Lower leg skin (tissue), 3 donors: ENCODE data around the gene DTX4.

Experiments used
- CTCF ChIP-seq, 3 donors: fragments of 450-650 bp; IDR thresholded peaks; one replicate each; pipeline ENCODE4 v1.5.1; 2016; ENCODE audit warnings: antibody characterized with exemption in 3 of 3, mild to moderate bottlenecking in 3 of 3, moderate library complexity in 2 of 3
- POLR2A ChIP-seq, 2 donors: fragments of 450-650 bp; IDR thresholded peaks; one replicate each; pipeline ENCODE4 v1.6.1; 2016 to 2017; ENCODE audit warnings: antibody characterized with exemption in 2 of 2, mild to moderate bottlenecking in 1 of 2, moderate library complexity in 1 of 2

GRCh38 chr11:59247531-59248227 is 75.7 kb downstream of the DTX4 start:
- TF ChIP-seq POLR2A (IDR thresholded peaks at IDR 0.05), result no peak
- TF ChIP-seq CTCF (IDR thresholded peaks at IDR 0.05), result no peak
